Smooth muscle cell (in vitro differentiated cells): ENCODE data around the gene TRIM29. TPM values are rescaled to one million over a fixed set of nuclear protein-coding genes. Genes with fewer than 3 reads are reported as not detected.

ENCODE experiments used
- DNase-seq: peaks from one replicate; lab custom pipeline; 2025; ENCODE audit not compliant: unreplicated experiment; lab: John Stamatoyannopoulos, UW
- H2AFZ ChIP-seq: fragments of 200-600 bp; sonication (generic); 2 replicates; pipeline ENCODE4 v1.6.0; 2016; ENCODE audit warnings: antibody characterized with exemption, low read depth, mild to moderate bottlenecking
- H3F3A ChIP-seq: fragments of 200-600 bp; sonication (generic); 2 replicates; pipeline ENCODE4 v1.6.0; 2017; ENCODE audit warnings: antibody characterized with exemption, low read depth
- H3K27ac ChIP-seq: fragments of 200-600 bp; sonication (generic); 2 replicates; pipeline ENCODE4 v1.5.1; 2016; ENCODE audit warnings: low read depth, mild to moderate bottlenecking
- H3K27me3 ChIP-seq: fragments of 200-600 bp; sonication (generic); 2 replicates; pipeline ENCODE4 v1.6.1; 2016; ENCODE audit warnings: low read depth, mild to moderate bottlenecking
- H3K36me3 ChIP-seq: fragments of 200-600 bp; sonication (generic); 2 replicates; pipeline ENCODE4 v1.5.1; 2016; ENCODE audit warnings: low read depth
- H3K4me1 ChIP-seq: fragments of 200-600 bp; sonication (generic); 2 replicates; pipeline ENCODE4 v1.5.1; 2016; ENCODE audit warnings: low read depth
- H3K4me2 ChIP-seq: fragments of 200-600 bp; sonication (generic); 2 replicates; pipeline ENCODE4 v1.6.0; 2016; ENCODE audit warnings: mild to moderate bottlenecking
- H3K4me3 ChIP-seq: fragments of 200-600 bp; sonication (generic); 2 replicates; pipeline ENCODE4 v1.5.1; 2016; ENCODE audit warnings: mild to moderate bottlenecking
- H3K79me2 ChIP-seq: fragments of 200-600 bp; sonication (generic); 2 replicates; pipeline ENCODE4 v1.6.0; 2016; ENCODE audit warnings: low read depth, mild to moderate bottlenecking
- H3K9ac ChIP-seq: fragments of 200-600 bp; sonication (generic); 2 replicates; pipeline ENCODE4 v1.6.0; 2016; ENCODE audit warnings: low read depth
- H3K9me3 ChIP-seq: fragments of 200-600 bp; sonication (generic); replicated peaks from 2 replicates; pipeline ENCODE4 v1.5.1; 2016; ENCODE audit warnings: low read depth
- H4K20me1 ChIP-seq: fragments of 200-600 bp; sonication (generic); 2 replicates; pipeline ENCODE4 v1.6.0; 2016; ENCODE audit warnings: low read depth
- WGBS: methylation state at CpG from one replicate; pipeline ENCODE4 v1.1.7; 2016; ENCODE audit warnings: low lambda C conversion rate; 5-methylcytosine and 5-hydroxymethylcytosine counted together
- polyA plus RNA-seq: library from polyadenylated mRNA; unstranded; fragments of >200 nt; fragmentation: Nextera tagmentation; extraction: Ambion mirVana; gene quantifications from 2 replicates; pipeline ENCODE4 v1.2.1, GENCODE V29; 2016
- total RNA-seq: library from RNA; depleted of rRNA; stranded (reverse); fragments of >200 nt; gene quantifications from 2 replicates; pipeline ENCODE4 v1.2.3, GENCODE V29; 2014
- TF ChIP-seq, protein P1 (sequence below): fragments of 200-600 bp; sonication (generic); IDR thresholded peaks from 2 replicates; pipeline ENCODE4 v1.5.1; 2017; ENCODE audit warnings: borderline replicate concordance, mild to moderate bottlenecking, antibody characterized with exemption; ENCODE audit not compliant: insufficient read depth, poor library complexity, severe bottlenecking

Gene TRIM29
- total and polyA plus RNA-seq, 2 experiments from 2014 or later, result 20.6 to 37.1 TPM

- Histone ChIP-seq H3K4me1 (peaks cover 8% of the 10 kb centered on the region), H3K79me2 (no peaks in the 10 kb centered on the region), H4K20me1 (no peaks in the 10 kb centered on the region), H3K9ac (no peak overlapping the region), H3K4me3 (no peak overlapping the region), H3F3A (no peaks in the 10 kb centered on the region), H3K4me2 (no peak overlapping the region), H2AFZ (no peak overlapping the region), H3K27ac (no peak overlapping the region), H3K9me3 (no peaks in the 10 kb centered on the region), H3K36me3 (no peaks in the 10 kb centered on the region), H3K27me3 (no peaks in the 10 kb centered on the region)
- no peak for DNase-seq
- TF ChIP-seq, protein P1, sequence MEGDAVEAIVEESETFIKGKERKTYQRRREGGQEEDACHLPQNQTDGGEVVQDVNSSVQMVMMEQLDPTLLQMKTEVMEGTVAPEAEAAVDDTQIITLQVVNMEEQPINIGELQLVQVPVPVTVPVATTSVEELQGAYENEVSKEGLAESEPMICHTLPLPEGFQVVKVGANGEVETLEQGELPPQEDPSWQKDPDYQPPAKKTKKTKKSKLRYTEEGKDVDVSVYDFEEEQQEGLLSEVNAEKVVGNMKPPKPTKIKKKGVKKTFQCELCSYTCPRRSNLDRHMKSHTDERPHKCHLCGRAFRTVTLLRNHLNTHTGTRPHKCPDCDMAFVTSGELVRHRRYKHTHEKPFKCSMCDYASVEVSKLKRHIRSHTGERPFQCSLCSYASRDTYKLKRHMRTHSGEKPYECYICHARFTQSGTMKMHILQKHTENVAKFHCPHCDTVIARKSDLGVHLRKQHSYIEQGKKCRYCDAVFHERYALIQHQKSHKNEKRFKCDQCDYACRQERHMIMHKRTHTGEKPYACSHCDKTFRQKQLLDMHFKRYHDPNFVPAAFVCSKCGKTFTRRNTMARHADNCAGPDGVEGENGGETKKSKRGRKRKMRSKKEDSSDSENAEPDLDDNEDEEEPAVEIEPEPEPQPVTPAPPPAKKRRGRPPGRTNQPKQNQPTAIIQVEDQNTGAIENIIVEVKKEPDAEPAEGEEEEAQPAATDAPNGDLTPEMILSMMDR, result no peak
- WGBS, result 96% methylated on average over 6 of the region's 7 CpGs
Observed at GRCh38 chr11:120127236-120127635, 10.7 kb downstream of the TRIM29 start.

DNA sequence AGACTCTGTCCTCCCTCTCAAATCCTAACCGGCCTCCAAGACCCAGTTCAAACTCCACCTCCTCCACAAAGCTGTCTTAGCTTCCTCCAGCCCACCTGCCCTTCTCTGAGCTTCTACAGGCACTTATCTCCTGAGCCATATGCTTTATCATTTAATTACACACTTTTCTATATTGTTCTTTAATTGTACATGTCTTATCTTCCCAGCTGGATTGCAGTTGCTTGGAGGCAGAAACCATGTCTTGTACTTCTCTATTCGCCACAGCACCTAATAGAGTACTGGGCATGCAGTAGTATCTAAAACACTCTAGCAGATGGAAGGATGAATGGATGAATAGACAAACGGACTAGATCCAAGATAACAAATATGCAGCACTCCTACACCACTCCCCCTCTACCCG is 11.3 kb downstream of the TRIM29 start:
- H3K4me1 ChIP-seq, result peaks cover 8% of the 10 kb centered on the region
- no peak overlapping the region for H2AFZ ChIP-seq

GRCh38 chr11:120125509-120125908 is 12.4 kb downstream of the TRIM29 start:
- Histone ChIP-seq H4K20me1 (no peaks in the 10 kb centered on the region), H3K4me1 (peaks cover 8% of the 10 kb centered on the region)

More for the DNA sequence above, 11.3 kb downstream of the TRIM29 start:
- 94% methylated on average over 4 of the region's 4 CpGs for WGBS
- Histone ChIP-seq H3K36me3 (no peaks in the 10 kb centered on the region), H3K9me3 (no peaks in the 10 kb centered on the region), H3K4me2 (no peak overlapping the region), H3K27ac (no peak overlapping the region), H3K79me2 (no peaks in the 10 kb centered on the region), H3K27me3 (no peaks in the 10 kb centered on the region), H3F3A (no peaks in the 10 kb centered on the region), H3K4me3 (no peak overlapping the region), H3K9ac (no peak overlapping the region), H4K20me1 (no peaks in the 10 kb centered on the region)
- no peak for DNase-seq
- TF ChIP-seq, protein P1, result no peak

GRCh38 chr11:120125024-120125423 is 12.9 kb downstream of the TRIM29 start:
- no peaks in the 10 kb centered on the region for H3K27me3 ChIP-seq
- WGBS, result 26% methylated on average over 5 of the region's 5 CpGs
- H3K9me3 ChIP-seq, result no peaks in the 10 kb centered on the region
- no peaks in the 10 kb centered on the region for H3K79me2 ChIP-seq
- no peaks in the 10 kb centered on the region for H3F3A ChIP-seq
- no peak overlapping the region for H3K4me3 ChIP-seq
- H3K4me2 ChIP-seq, result no peak overlapping the region
- H3K27ac ChIP-seq, result peak overlapping the region; percentile 96
- no peak overlapping the region for H2AFZ ChIP-seq
- no peaks in the 10 kb centered on the region for H3K36me3 ChIP-seq
- H3K9ac ChIP-seq, result no peak overlapping the region
- H4K20me1 ChIP-seq, result no peaks in the 10 kb centered on the region
- TF ChIP-seq, protein P1, result no peak
- peaks cover 8% of the 10 kb centered on the region for H3K4me1 ChIP-seq
- no peak for DNase-seq

More at GRCh38 chr11:120125509-120125908, 12.4 kb downstream of the TRIM29 start:
- Histone ChIP-seq H3F3A (no peaks in the 10 kb centered on the region), H3K79me2 (no peaks in the 10 kb centered on the region), H2AFZ (no peak overlapping the region), H3K27me3 (no peaks in the 10 kb centered on the region), H3K36me3 (no peaks in the 10 kb centered on the region), H3K27ac (peak overlapping the region; percentile 96), H3K4me2 (no peak overlapping the region), H3K9ac (no peak overlapping the region), H3K9me3 (no peaks in the 10 kb centered on the region), H3K4me3 (no peak overlapping the region)
- TF ChIP-seq, protein P1, result no peak
- no peak for DNase-seq
- WGBS, result 88% methylated on average over 8 of the region's 8 CpGs
